ENCODE measurements around the gene IFNK. TPM values are rescaled to one million over a fixed set of nuclear protein-coding genes. Genes with fewer than 3 reads are reported as not detected.

IFNK gene
- total RNA-seq, 1 donor from 2014 or later = not detected

- peak; percentile 37 for DNase-seq
Observed at GRCh38 chr9:27539479-27540441, 15.7 kb downstream of the IFNK start.

- no peak for DNase-seq
Observed at GRCh38 chr9:27540502-27540901, 16.4 kb downstream of the IFNK start.

GRCh38 chr9:27541740-27542139 is 17.6 kb downstream of the IFNK start:
- DNase-seq = no peak

GRCh38 chr9:27542508-27542907 is 18.4 kb downstream of the IFNK start:
- no peak for DNase-seq

- no peak for DNase-seq
Observed at GRCh38 chr9:27545471-27545870, 21.4 kb downstream of the IFNK start.

GRCh38 chr9:27548055-27548741 is 24.1 kb downstream of the IFNK start:
- peak; percentile 19 for DNase-seq

GRCh38 chr9:27549196-27549755 is 25.2 kb downstream of the IFNK start:
- peak; percentile 83 for DNase-seq

GRCh38 chr9:27554712-27555111 is 30.6 kb downstream of the IFNK start:
- DNase-seq = no peak

GRCh38 chr9:27556470-27556869 is 32.4 kb downstream of the IFNK start:
- no peak for DNase-seq

GRCh38 chr9:27558307-27558706 is 34.2 kb downstream of the IFNK start:
- no peak for DNase-seq

GRCh38 chr9:27560457-27560856 is 36.4 kb downstream of the IFNK start:
- no peak for DNase-seq

GRCh38 chr9:27561685-27562084 is 37.6 kb downstream of the IFNK start:
- DNase-seq = no peak

- no peak for DNase-seq
Observed at GRCh38 chr9:27563738-27564430, 39.8 kb downstream of the IFNK start.

GRCh38 chr9:27564670-27565069 is 40.6 kb downstream of the IFNK start:
- DNase-seq = no peak

GRCh38 chr9:27565696-27566095 is 41.6 kb downstream of the IFNK start:
- no peak for DNase-seq

- DNase-seq = no peak
Observed at GRCh38 chr9:27566118-27566517, 42.0 kb downstream of the IFNK start.

- DNase-seq = no peak
Observed at GRCh38 chr9:27569406-27569805, 45.3 kb downstream of the IFNK start.

- no peak for DNase-seq
Observed at GRCh38 chr9:27571011-27571410, 46.9 kb downstream of the IFNK start.

- no peak for DNase-seq
Observed at GRCh38 chr9:27572061-27572460, 48.0 kb downstream of the IFNK start.

GRCh38 chr9:27572566-27572917 is 48.5 kb downstream of the IFNK start:
- DNase-seq = peak; percentile 22

GRCh38 chr9:27572918-27573633 is 49.0 kb downstream of the IFNK start, which contains the start of gene C9orf72:
Gene C9orf72 (minus strand): TSS chr9:27573481. CDS start chr9:27567120, 6,361 bp downstream.
- DNase-seq = no peak

Data from skin of body (tissue), 2 donors.